HG03342 (cell line): ENCODE results near the gene NUDT3.

ENCODE experiments used
- ATAC-seq: cut with Tn5 transposase; IDR thresholded peaks from one replicate; pipeline ENCODE4 v1.9.1; 2021; ENCODE audit warnings: mild to moderate bottlenecking, moderate library complexity; ENCODE audit not compliant: unreplicated experiment

The NUDT3 gene

DNA sequence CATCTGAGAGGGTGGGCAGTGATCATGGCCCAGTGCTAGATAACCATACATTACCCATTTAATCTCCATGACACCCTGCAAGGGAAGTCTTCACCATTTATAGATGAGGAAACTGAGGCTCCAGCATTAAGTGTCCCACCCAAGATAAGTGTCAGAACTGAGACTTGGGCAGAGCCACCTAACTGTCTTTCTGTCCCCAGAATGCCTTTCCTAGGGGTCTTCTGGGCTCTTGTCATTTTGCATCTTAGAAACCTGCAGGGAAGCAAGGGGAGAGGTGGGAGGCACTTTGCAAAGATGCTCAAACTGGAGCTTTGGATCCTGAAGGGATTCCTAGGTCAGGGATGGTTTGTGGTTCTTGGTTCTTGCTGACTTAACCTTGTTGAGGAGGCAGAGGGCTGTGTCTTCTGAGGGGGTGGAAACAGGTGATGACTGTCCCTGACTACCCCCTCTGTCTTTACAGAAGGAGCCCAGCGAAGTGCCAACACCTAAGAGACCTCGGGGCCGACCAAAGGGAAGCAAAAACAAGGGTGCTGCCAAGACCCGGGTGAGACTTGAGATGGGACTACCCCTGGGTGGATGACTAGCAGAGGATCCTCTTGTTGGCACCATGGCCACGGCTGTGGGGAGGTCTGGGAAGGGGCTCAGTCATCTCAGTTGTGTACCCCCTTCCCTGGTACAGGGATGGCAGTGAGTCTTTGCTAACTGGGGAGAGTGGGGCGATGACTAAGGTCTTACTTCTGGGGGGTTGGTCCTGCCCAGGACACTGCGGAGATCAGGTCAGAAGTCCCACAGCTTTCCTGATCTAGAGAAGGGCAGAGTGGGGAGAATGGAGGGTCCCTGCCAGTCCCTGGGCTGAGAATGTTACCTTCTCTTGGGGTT, 150.0 kb downstream of the NUDT3 start:
- ATAC-seq, result no peak

DNA sequence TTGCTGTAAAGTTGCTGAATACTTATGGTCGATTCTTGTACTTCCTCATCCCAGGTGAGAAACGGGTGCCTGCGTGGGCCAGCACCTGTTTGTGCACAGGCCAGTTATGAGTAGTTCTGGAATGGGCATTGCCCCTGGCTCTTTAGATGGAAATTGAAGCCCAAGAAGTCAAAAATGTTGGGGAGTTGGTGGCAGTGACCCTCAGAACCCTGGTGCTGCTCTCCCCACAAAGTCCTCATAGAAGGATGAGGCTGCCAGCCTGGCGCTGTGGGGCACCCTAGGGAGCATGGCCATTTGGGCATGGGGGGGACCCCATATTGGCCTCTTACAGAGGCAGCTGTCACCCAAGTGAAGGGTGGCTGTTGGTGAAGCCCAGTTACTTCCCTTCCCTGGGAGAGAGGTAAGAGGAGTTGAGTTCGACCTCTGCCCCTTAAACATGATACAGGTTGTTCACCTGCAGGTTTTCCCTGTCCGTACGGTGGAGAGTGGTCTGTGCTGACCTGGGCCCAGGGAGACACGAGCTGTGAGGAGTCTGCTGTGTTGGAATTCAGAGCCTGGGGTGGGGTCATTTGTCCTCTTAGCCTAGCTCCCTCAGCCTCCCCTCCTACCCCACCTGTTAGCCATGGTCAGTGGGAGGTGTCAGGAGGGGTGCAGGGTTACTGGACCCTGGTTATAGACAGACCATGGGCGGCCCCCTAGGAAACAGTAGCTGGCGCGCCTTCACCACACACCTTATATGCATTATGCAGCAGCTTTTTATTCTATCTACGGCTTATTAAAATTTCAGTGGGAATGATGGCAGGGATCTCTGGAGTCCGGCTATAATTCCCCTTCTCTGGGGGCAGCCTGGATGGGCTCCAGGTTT, 150.9 kb downstream of the NUDT3 start:
- ATAC-seq, result no peak

DNA sequence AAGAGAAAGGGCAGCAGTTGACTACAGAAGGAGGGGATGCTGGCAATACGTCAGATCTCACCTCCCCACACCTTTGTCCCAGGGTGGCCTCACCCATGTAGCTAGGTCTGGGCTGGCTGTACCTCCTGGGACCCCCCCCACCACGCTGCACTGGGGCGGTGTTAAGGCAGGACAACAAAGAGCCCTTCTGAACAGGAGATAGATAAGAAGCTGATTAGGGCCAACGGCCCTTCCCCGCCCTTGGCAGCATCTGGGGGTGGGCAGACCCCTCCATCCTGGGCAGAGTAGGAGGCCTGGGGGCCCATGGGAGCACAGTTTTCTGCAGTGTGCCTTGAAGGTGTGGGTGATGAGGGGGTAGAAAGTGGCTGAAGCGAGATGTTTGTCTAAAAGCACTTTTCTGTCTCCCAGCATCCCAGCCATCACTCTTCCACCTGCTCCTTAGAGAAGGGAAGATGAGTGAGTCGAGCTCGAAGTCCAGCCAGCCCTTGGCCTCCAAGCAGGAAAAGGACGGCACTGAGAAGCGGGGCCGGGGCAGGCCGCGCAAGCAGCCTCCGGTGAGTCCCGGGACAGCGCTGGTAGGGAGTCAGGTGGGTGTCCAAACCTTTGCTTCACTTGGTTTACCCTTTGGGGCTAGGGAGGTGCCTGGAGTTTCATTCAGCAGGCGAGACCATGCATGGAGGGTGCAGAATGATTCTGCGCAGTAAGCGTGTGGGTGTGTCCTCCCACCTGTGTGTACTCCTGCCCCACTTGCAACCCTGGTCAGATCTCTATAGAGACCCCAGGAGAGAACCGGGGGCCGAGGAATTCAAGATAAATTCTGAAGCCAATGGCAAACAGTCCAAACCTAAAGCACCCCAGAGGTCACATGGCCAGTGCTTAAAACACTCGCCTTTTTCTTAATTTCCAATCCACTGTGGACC, 151.9 kb downstream of the NUDT3 start:
- no peak for ATAC-seq

DNA sequence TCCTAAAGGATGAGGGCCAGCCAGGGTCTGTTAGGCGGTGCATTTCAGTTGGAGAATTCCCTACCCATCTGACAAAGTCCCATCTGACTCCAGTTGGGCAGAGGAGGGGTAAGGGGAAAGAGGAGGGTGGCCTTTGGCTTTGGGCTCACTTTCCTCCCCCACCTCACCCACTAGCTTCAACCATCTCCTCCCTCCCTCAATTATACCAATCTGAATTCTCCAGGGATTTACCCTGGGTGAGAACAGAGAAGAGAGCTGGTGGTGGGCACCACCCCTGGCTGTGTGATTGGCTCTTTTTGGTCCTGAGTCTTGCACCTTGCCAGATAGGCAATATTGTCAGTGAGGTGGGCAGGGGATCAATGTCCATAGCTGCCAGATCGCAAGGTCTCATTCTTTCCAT, 152.6 kb downstream of the NUDT3 start:
- ATAC-seq, result no peak

DNA sequence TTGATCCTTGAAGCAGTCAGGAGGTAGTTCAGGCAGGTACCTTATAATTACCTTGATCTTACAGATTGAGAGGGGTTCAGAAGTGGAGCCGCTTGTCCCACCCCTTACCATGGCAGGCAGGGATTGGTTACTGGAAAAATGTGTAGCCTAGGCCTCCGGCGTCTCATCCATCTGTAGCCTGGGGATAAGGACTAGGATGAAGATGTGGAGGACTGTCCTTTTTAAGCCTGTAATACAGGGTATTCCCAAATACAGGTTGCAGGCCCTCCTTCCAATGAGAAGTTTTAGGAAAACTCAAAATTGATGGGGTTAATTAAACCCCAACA, 153.0 kb downstream of the NUDT3 start:
- ATAC-seq, result no peak

DNA sequence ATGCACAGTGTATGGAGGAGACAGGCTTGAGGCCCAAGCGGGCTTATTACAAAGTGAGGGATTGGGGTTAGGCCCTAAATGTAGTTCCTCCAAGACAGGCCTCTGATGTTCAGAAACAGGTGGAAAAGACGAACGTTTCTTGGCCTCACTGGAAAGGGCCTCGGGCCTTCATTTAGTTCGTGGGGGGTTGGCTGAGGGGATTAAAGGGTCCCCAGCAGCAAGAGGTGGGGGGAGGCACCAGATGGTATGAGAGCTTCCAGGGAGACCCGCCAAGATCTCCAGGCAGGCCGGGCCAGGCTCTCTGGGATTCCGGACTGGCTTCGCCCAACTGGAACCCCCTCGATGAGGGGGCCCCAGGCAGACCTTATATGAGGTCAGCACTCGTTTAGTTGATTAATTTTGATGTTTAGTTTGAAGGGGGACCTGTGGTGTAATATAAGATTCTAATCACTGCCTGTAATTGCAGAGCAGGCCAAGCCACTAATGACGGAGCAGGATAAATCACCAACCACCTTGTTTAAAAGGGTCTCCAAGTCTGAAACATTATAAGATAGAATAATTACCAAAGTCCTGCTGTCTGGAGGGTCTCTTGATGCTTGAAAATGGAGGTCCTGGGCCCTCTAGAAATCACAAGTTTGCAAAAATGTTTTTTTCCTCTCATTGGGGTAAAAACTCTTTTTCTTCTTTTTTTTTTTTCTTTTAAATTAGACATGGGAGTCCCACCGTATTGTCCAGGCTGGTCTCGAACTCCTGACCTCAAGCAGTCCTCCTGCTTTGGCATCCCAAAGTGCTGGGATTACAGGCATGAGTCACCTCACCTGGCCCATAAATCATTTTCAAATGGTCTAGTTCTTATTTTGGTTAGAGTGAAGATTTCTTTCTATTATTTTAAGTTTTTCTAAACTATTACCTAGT, 153.6 kb downstream of the NUDT3 start:
- ATAC-seq, result no peak

DNA sequence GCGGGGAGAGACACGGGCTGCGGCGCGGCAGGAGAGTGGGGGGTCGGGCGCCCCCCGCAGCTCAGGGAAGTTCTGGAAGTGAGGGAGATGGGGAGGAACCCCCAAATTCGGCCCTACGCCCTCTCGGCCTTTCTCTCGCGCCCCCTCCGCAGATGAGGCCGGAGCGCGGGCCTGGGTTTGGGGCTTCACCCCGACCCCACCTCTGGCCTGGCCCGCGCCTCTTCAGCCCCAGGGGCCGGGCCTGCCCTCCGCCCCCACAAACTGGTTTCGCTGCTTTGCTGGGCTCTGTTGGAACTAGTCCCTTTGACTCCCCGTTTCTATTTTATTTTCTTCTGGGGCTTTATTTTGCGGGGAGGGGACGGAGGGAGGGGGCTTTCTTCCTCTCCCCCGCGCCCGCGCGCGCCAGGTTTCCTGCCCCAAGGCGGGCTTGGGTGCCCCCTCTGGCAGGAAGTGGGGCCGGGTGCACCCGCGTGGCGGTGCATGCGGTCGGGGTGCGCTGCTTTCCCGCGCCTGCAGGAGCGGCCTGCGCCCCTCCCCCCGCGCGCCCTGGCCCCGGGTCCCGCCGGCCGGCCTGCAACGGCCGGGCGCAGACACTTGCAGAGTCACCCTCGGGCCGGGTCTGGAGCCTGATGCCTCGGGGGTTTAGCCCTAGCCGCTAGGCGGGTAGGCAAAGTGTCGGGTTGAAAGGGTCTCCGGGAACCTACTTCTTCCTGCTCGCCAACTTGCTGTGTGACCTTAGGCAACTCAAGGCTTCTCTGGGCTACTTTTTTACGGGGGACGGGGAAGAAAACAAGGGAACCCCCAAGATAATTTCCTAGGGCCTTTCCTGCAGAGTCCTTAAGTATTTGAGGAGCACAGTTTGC, 154.5 kb downstream of the NUDT3 start:
- no peak for ATAC-seq

DNA sequence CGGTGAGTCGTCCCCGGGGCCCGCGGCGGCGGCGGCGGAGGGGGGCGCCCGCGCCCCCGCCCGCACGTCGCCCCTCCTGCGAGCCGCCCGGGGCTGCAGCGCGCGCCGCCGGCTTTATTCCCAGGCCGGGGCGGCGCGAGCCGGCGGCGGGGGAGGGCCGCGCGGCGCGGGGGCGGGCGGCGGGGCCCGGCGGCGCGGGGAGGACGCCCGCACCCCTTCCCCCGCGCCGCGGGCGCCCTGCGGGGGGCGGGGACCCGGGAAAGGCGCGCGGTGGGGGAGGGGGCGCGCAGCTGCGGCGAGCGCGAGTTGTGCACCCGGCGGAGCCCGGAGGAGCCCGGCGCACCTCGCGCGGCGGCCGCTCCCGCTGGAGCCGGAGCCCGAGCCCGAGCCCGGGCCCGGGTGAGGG, 155.2 kb downstream of the NUDT3 start:
- ATAC-seq, result peak; percentile 7

DNA sequence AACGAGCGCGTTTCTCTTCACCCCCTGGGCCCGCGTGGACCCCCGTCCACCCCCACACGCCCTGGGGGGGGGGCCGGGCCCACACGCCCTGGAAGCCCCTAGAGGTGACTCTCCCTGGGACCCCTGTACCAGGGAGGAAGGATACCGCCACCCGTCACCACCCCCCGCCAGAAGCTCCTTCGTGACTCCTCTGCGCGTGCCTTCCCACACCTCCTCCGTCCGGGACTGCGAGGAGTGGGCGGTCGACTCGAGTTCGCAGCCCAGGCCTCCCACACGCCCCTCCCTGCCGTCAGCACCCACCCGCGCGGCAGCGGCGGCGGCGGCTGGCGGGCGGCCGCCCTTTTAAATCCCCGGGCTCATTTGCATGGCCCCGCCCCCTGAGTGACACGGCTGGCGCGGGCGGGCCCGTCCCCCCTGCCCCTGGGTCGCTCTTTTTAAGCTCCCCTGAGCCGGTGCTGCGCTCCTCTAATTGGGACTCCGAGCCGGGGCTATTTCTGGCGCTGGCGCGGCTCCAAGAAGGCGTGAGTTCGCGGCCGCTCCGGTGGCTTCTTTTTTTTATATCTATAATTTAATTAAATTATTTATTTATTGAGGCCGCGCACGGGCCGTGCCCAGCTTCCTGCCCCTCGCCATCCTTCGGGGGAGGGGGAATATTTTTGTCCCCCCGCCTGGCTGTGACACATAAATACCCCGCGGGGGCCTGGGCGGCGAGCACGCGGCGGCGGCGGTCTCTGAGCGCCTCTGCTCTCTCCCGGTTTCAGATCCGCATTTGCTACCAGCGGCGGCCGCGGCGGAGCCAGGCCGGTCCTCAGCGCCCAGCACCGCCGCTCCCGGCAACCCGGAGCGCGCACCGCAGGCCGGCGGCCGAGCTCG, 155.8 kb downstream of the NUDT3 start, which contains the start of gene HMGA1:
HMGA1 (plus strand) TSS at position 431 of the 873 bp plus-strand sequence. CDS start 3,908 bp downstream, outside the sequence.
- ATAC-seq, result peak; percentile 63

DNA sequence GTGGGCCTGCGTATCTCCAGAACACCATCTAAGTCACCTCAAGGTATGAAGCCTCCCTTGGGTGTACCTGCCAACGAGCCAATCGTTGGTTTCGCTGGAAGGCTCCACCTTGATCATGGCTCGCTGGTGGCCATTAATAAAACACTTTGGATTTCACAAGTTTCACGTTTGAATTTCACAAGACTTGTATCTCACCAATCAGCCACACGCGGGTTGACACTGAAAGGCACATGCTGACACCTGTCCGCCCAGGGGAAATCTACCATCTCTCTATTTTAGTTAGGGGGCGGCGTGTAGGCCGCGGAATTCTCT, 156.4 kb downstream of the NUDT3 start:
- ATAC-seq, result peak; percentile 7

DNA sequence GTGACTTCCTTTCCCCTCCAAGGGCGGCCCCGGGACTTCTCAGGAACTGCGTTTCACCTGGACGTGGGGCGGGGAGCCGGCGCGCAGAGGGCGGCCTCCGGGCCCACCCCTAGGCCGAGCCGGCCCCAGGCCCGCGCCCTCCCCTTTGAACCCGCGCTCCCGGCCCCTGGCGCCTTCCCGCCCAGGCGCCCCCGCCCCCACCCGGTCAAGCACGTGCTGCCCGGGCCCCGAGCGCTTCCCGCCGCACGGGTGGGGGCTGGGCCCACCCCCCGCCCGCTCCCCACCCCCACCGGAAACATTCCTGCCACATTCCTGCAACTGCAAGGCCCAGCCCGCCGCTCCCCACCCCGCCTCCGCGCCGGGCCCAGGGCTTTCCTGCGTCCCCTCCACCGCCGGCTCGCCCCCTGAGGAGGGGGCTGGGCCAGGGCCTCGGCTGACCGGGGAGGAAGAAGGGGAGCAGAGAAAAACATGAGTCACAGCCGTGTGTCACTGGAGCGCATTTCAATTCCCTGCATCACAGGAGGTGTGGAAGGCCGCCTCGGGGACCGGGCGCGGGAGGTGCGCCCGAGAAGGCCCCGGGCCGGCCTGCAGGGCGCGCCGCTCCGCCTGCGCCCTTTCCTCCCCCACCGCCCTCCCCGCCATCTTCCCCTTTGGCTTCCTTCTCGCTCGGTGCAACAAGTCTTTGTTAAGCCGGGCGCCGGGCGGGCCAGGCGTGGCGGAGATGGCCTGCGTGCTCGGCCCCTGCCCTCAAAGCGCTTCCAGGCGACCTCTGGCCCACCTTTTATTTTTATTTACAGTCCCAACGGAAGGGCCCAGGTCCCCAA, 156.9 kb downstream of the NUDT3 start:
- peak; percentile 5 for ATAC-seq

DNA sequence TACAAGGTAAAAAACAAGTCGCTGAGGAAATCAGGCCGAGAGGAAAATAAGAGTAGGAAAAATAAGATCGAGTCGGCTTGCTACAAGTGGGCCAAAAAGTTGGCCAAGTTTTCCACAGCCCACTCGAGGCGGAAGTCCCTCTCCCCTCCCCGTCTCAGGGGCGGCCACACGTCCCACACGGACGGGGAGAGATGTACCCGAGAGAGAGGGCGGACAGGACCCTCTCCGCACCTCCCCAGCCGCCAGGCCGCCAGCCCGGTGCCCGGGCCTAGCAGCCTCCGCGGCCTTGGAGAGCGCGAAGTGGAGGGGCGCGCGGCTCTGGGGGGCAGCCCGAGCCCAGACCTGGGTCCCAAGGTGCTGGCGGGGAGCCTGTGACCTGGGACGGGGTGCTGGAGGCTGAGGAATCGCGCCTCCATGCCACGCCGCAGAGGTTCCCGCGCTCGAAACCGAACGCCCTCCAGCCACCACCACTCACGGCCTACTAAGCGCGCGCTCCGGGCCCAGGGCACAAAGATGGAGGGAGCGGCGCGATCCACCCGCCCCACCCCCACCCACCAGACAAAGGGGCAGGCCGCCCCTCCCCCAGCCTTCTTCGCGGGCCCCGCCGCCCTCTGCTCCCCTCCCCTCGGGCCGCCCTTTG, 157.7 kb downstream of the NUDT3 start:
- no peak for ATAC-seq

DNA sequence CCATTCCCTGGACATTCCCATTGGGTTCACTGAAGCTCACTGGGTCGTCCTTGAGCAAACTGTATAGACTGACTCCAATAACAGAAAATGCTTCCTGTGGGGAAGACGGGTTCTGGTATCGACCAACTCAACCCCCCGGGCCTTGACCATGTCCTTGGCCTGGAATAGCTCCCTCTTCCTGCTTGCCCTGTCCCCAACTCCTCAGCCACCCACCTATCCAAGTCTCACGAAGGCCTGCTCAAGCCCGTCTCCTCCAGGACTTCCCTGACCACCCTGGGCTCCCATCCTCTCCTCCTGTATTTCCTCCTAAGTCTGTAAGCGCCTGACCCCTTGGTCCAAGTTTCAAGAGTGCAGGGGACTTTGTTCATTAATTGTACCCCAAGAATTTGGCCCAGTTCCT, 158.6 kb downstream of the NUDT3 start:
- no peak for ATAC-seq

DNA sequence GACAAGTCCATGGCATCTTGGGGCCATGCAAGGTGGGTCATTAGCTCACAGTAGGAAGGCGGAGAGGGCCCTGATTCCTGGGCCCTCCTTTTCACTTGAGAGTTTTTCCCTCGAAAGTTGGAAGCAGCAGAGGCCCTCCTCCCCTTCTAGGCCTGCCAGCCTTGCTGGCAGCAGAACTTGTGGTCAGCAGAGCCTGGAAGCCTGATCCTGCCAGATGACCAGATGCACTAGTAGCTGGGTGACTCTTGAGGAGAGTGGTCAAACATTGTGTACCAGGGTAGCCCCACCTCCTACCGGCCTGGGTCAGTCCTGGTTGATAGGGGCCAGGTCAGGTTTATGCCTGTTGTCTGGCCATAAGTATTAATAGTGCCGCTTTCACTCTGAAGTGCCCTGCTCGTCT, 159.6 kb downstream of the NUDT3 start:
- no peak for ATAC-seq

DNA sequence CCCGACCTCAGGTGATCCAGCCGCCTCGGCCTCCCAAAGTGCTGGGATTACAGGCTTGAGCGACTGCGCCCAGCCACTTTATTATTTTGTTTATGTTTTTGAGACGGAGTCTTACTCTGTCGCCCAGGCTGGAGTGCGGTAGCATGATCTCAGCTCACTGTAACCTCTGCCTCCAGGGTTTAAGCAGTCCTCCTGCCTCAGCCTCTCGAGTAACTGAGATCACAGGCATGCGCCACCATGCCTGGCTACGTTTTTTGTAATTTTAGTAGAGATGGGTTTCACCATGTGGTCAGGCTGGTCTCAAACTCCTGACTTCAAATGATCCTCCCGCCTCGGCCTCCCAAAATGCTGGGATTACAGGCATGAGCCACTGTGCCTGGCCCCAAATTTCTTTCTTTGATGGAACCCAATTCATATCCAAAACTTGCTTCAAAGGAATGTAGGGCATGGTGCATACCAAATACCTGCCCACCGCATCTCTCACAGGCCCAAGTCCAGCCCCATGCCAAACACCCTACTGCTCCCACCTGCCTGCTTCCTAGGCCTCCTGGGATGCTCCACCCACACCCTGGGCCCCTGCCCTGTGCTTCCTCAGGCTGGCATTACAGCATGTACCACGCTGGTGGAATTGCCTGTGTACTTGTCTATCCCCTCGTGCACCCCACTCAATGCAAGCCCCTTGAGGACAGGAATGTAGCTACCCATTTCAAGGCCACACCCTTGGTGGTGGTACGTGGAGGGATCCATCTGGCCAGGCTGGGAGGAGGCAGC, 160.7 kb downstream of the NUDT3 start:
- no peak for ATAC-seq
